Neural progenitor cell (in vitro differentiated cells): Measurements from ENCODE around the gene ACYP2.

Experiments used
- CTCF ChIP-seq: fragments of 200-600 bp; sonication (generic); IDR thresholded peaks from 2 replicates; pipeline ENCODE4 v1.5.1; 2017; ENCODE audit warnings: antibody characterized with exemption, mild to moderate bottlenecking
- EZH2 ChIP-seq: fragments of 200-600 bp; sonication (generic); IDR thresholded peaks from 2 replicates; pipeline ENCODE4 v1.6.1; 2017; ENCODE audit warnings: antibody characterized with exemption, mild to moderate bottlenecking, moderate library complexity
- EZH2phosphoT487 ChIP-seq: fragments of 200-600 bp; sonication (generic); IDR thresholded peaks from 2 replicates; pipeline ENCODE4 v1.6.1; 2017; ENCODE audit warnings: antibody characterized with exemption

GRCh38 chr2:54206596-54206995 is 91.2 kb downstream of the ACYP2 start:
- TF ChIP-seq CTCF (peak; percentile 64), EZH2phosphoT487 (no peak), EZH2 (no peak)
